ENCODE measurements around the gene CD80. TPM values are rescaled to one million over a fixed set of nuclear protein-coding genes. Genes with fewer than 3 reads are reported as not detected.

Gene CD80
- total and polyA plus RNA-seq, 9 of the 15 experiments (the other 6 are each of a cell fraction or from before 2014, with no cell fraction given), result 3.0 to 8.2 (median 5.7) TPM

GRCh38 chr3:119498186-119499011, 61.0 kb downstream of the CD80 start, which contains the start of gene TIMMDC1:
TSS of gene TIMMDC1 (plus strand) at chr3:119498547. CDS start at chr3:119498734, 187 bp downstream.
- Histone ChIP-seq H3K36me3 (ENCODE audit: control insufficient read depth, insufficient read depth, low read length) (peaks cover 16% of the 10 kb centered on the region; the same call in 2 of the 3 replicates), H3K9me1 (ENCODE audit: control insufficient read depth, insufficient read depth, low read length) (no peaks in the 10 kb centered on the region), H3K27ac (ENCODE audit: extremely low read depth, low read depth, low read length) (peak within 1 kb of the TSS; percentile 94), H3K27me3 (ENCODE audit: control insufficient read depth in 2 of 2, insufficient read depth in 2 of 2, low read length in 2 of 2) (no peaks in the 10 kb centered on the region), H3K9me3 (replicated peaks; ENCODE audit: control insufficient read depth, insufficient read depth, low read depth, low read length) (no peaks in the 10 kb centered on the region), H3K79me2 (ENCODE audit: control insufficient read depth, insufficient read depth, low read length) (peaks cover 51% of the 10 kb centered on the region), H3K4me2 (ENCODE audit: insufficient read depth, low read length) (peak within 1 kb of the TSS; percentile 87), H3K9ac (ENCODE audit: insufficient read depth in 1 of 2, low read depth in 2 of 2, low read length in 2 of 2) (peak within 1 kb of the TSS; percentile 90 to 98), H2AFZ (ENCODE audit: low read depth, low read length) (peak within 1 kb of the TSS; percentile 81), H3K4me1 (replicated peaks in 1 of 2; ENCODE audit: control insufficient read depth in 2 of 2, insufficient read depth in 2 of 2, low read length in 2 of 2) (no peaks in the 10 kb centered on the region; a peak in 1 of 5 replicates), H4K20me1 (replicated peaks; ENCODE audit: control insufficient read depth, insufficient read depth, low read length) (no peaks in the 10 kb centered on the region), H3K4me3 (peak within 1 kb of the TSS; percentile 70)
- BruUV-seq (replicated peaks), result TSS peak; percentile 75
- peak; percentile 91 for ATAC-seq
- intact Hi-C loops (cut with micrococcal nuclease) (loop anchor here (2.0 to 5.0 kb wide), 2 partner anchors 36 to 60 kb away; partner anchors contain the start of genes CD80 and TMEM39A), in situ Hi-C loops (cut with MboI) (no loop called here)
- CTCF ChIA-PET (ENCODE audit: low intra/inter-chr PET ratio), result no interaction called here
- under 1% methylated on average over 51 of the region's 58 CpGs for WGBS (ENCODE audit: insufficient coverage, low coverage, missing lambda C conversion rate)
- FAIRE-seq, result peak; percentile 94
- POLR2A ChIA-PET, result interaction anchor here (0.6 to 1.9 kb wide), 10 partner anchors 8 to 596 kb away, joined by 3 to 12 read pairs (median 4); partner anchors contain the start of genes GSK3B and TMEM39A
- DNase-seq (ENCODE audit: extremely low read depth in 1 of 4, low spot score in 3 of 4), result peak; percentile 90 to 96 (median 92)
- TF ChIP-seq ZBTB40 (IDR thresholded peaks at IDR 0.05) (peak; percentile 97), ZBTB40 (CRISPR knock-in tag; IDR thresholded peaks at IDR 0.05) (no peak), TAF1 (IDR thresholded peaks at IDR 0.05; ENCODE audit: control insufficient read depth, extremely low read depth, insufficient read depth, low read length, severe bottlenecking) (peak; percentile 81), SUPT5H (IDR thresholded peaks at IDR 0.05) (peak; percentile 90), RBFOX2 (IDR thresholded peaks at IDR 0.05; ENCODE audit: low read depth, low read length) (peak; percentile 93), NRF1 (conservative IDR thresholded peaks at IDR 0.05 in 1 of 2, IDR thresholded peaks at IDR 0.05 in 1 of 2) (peak; percentile 11 to 22; a peak in 2 of 4 replicates), PRDM10 (IDR thresholded peaks at IDR 0.05; ENCODE audit: partially characterized antibody) (peak; percentile 46)

All from K562 (cell line).